ENCODE measurements around the gene MSLN.

Gene MSLN

DNA sequence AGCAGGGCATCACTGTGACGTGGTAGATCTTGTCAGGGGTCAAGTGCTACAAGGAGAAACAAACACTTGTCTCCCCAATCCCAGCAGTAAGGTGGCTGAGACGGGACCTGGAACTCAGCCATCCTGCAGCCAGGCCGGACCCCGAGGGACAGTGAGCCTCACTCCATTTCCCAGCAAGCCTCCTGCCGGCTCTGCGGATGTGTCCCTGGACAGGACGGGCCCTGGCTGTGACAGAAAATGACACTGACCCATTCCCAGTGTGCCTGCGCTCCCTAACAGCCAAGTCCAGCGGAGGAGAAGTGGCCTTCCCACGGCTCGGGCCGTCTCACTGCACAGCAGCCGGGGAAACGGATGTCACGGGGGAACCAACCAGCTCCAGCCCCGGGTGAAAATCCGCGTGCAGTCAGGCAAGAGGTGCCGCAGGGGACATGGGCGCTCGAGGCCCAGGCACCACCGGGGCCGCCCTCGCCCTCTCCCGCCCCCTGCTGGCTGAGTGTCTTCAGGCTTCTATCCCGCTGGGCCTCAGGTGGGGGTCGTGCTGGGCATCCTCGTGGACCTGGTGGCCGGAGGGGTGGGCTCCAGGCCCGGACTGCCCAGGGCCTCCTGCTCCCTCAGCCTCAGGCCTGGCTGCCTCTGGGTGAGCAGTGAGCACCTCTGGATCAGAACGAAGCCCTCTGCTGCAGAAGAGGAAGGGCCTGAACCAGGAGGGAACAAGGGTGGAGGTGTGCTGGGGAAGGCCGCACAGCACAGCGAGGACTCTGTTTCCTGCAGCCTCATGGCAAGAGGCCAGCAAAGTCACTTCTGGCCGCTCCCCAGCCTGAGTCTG is 26.9 kb upstream of the MSLN start:
- H3K4me3 ChIP-seq (ENCODE audit: low read depth, low read length) = no peak overlapping the region
- TF ChIP-seq, protein P1, sequence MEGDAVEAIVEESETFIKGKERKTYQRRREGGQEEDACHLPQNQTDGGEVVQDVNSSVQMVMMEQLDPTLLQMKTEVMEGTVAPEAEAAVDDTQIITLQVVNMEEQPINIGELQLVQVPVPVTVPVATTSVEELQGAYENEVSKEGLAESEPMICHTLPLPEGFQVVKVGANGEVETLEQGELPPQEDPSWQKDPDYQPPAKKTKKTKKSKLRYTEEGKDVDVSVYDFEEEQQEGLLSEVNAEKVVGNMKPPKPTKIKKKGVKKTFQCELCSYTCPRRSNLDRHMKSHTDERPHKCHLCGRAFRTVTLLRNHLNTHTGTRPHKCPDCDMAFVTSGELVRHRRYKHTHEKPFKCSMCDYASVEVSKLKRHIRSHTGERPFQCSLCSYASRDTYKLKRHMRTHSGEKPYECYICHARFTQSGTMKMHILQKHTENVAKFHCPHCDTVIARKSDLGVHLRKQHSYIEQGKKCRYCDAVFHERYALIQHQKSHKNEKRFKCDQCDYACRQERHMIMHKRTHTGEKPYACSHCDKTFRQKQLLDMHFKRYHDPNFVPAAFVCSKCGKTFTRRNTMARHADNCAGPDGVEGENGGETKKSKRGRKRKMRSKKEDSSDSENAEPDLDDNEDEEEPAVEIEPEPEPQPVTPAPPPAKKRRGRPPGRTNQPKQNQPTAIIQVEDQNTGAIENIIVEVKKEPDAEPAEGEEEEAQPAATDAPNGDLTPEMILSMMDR (IDR thresholded peaks at IDR 0.05; ENCODE audit: low read depth, low read length) = peak; percentile 22; the same call in 1 of the 2 replicates

- TF ChIP-seq, protein P1 (IDR thresholded peaks at IDR 0.05; ENCODE audit: low read depth, low read length) = no peak
- no peak overlapping the region for H3K4me3 ChIP-seq (ENCODE audit: low read depth, low read length)
These were observed 26.1 kb upstream of the MSLN start for GRCh38 chr16:734208-734980.

- no peak overlapping the region for H3K4me3 ChIP-seq (ENCODE audit: low read depth, low read length)
- TF ChIP-seq, protein P1 (IDR thresholded peaks at IDR 0.05; ENCODE audit: low read depth, low read length) = no peak
These were observed 25.3 kb upstream of the MSLN start for GRCh38 chr16:734981-735881.

DNA sequence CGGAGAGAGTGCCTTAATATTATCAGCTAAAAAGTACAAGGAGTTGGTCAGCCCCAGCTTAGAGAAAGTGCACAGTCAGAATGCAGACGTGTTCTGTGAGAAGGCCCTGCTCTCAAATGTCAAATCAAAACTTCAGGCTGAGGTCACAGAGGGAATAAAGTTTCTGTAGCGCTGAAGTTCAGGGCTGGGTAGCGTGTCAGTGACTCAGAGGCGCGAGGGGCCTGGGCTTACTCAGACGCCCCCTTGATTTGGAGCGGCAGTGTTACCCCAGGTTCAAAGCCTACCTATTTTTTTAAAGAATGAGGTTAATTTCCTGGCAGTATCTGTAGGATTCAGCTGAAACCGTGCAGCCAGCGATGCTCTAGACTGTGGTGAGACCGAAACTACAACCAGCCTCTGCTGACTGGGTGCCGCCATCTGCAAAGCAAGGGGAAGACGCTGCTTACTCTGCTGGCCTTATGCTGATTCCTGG is 24.5 kb upstream of the MSLN start:
- TF ChIP-seq, protein P1 (IDR thresholded peaks at IDR 0.05; ENCODE audit: low read depth, low read length) = no peak
- H3K4me3 ChIP-seq (ENCODE audit: low read depth, low read length) = no peak overlapping the region

GRCh38 chr16:736936-737481 is 23.5 kb upstream of the MSLN start:
- TF ChIP-seq, protein P1 (IDR thresholded peaks at IDR 0.05; ENCODE audit: low read depth, low read length) = no peak
- no peak overlapping the region for H3K4me3 ChIP-seq (ENCODE audit: low read depth, low read length)

GRCh38 chr16:739560-740458 is 20.7 kb upstream of the MSLN start:
- TF ChIP-seq, protein P1 (IDR thresholded peaks at IDR 0.05; ENCODE audit: low read depth, low read length) = no peak

More at GRCh38 chr16:739560-740458, 20.7 kb upstream of the MSLN start:
- H3K4me3 ChIP-seq (ENCODE audit: low read depth, low read length) = peak overlapping the region; percentile 91

All from WI38 (cell line).